Right renal pelvis (tissue), 4 donors: ENCODE data around the gene DGKG. TPM values are rescaled to one million over a fixed set of nuclear protein-coding genes. Genes with fewer than 3 reads are reported as not detected.

ENCODE experiments used
- DNase-seq, 4 donors: peaks; one replicate each; pipeline ENCODE4 v3.0.0-alpha.2; 2013; ENCODE audit warnings: low read depth in 4 of 4, low spot score in 3 of 4, missing footprints in 1 of 4
- polyA plus RNA-seq, 4 donors: library from polyadenylated mRNA; unstranded; fragments of 120-200 nt; gene quantifications; one replicate each; pipeline ENCODE4 v1.2.1, GENCODE V29; 2013; ENCODE audit not compliant: insufficient read length in 4 of 4

The DGKG gene
- polyA plus RNA-seq, 4 donors = 0.51 to 1.1 (median 0.73) TPM

GRCh38 chr3:186216900-186217819 lies 144.9 kb downstream of the DGKG start:
- DNase-seq = no peak

DNA sequence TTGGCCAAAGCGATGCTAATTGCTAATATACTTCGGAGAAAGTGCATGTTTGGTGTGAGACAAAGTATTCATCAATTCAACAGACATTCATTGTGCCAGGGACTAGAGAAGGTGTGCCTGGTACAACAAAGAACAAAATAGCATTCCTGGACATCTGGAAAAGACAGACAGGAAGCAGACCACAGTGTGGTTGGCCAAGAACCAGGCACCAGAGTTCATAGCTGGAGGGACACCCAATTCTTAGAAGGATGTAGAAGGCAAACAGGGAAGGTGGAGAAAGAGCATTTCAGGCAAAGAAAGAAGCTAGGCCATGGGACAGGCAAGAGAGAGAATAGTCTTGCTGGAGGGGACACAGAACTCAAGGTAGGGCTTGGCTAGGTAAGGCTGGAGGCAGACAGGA lies 147.4 kb downstream of the DGKG start:
- no peak for DNase-seq

DNA sequence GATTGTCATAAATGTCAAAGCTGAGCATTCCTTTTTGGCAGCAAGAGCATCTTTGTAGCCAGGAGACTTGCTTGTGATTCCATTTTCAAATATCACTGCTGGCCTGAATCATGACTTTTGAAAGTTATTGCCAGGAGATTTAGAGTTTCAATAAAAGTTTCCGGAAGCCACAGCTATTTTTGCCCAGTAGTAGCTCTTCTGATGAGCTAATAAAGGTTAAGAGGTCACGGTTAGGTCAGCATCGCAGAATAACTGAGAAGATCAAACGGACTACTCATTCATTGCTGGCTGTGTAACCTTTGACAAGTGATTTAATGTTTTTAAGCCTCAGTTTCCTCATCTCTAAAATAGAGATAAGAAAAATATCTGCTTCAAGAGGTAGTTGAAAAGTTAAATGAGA lies 148.1 kb downstream of the DGKG start:
- no peak for DNase-seq

- DNase-seq = no peak
These were observed 149.4 kb downstream of the DGKG start for GRCh38 chr3:186212611-186213010.

DNA sequence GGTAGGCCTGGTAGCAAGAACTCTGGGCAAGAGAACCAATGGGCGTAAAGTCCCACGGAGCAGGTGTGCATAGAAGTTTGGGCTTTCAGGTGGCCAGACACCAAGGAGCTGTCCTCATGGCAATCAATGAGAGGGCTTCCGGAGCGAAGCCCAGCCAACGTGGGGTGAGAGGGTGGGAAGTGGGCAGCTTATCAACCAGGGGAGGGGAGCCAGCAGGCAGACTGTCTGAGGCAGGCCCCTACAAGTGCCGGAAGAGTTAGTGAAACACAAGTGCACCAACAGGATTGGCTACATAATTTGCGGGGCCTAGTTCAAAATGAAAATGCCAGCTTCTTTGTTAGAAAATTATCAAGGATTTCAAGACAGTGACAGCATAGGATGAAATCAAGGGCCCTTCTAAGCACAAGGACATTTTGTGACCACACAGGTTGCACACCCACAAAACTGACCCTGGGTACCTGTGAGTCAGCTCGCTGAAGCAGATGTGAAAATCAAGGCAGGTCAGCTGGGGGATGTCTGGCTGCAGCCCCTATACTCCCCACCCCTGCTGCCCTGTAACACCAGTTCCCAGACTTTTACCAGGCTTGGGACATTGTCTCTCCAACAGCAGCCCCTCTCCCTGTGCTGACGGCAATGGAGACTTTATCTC lies 151.1 kb downstream of the DGKG start:
- DNase-seq = no peak

DNA sequence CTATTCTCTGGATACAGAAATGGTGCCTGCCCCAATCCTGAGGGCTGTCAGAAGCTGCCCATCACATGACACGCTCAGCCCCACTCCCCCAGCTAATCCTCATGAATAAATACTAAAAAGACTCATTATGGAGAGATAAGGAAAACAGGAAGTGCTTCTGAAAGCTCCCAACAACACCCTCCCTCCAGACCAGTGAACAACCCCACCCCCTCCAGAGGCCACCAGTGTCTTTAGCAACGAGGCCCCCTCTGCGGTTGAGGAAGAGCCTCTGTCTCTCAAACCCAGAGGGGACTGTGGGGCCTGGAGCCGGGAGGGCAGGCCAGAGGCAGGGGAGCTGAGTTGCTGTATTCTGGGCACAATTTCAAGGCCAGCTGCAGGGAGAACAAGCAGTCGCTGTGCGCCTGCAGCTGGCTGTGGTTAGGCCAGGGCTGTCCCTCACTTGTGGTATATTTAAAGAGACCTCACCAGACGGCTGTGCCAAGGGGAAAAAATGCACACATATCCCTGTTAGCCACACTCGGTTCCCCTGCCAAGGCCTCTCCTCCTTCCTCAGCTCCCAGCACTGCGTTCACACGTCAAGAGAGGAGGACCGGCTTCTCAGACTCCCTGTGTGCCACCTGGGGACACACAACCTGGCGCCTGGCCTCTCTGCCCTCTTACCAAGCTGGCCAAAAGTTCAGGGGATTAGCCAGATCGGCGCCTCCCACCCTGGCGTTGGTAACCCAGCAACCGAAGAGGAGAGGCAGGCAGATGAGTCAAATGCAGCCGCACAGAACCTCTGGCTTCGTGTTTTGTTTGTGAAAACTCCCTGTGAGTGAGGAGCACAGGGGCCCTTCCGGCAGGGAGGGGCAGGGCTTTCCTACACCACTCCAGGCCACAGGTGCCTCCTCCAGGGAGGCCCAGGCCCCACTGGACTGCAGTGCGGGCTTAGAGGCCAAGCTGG lies 152.0 kb downstream of the DGKG start:
- peak in 2 of 4 donors; percentile 15 to 20 for DNase-seq

DNA sequence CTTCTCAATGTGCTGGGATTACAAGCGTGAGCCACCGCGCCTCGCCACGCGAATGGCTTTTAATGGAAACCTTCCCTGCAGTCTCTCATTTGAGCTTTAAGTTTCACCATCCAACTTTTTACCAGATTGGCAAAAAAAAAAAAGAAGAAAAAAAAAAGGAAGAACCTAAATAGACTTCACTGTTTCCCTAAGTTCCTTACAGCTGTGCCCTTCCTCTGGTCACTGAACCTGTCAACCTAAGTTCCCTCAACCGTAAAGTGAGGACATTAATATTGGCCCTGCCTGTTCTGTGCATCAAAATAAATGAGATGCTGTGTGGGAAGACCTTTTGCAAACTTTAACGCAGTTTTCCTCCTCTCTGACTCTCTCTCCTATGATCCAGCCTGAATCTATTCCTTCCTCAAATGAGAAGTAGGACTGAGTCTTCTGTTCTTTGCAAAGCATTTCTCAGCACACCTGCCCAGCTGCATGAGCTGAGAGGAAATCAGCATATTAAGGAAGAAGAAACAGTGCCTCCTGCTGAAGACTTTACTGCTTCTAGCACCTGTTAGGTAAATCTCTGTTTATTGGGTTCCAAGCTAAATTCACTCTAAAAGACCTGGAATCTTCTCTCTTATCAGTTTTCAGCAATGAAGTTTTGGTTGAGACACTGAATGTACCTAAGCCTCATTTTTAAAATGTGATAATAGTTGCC lies 153.6 kb downstream of the DGKG start:
- no peak for DNase-seq

DNA sequence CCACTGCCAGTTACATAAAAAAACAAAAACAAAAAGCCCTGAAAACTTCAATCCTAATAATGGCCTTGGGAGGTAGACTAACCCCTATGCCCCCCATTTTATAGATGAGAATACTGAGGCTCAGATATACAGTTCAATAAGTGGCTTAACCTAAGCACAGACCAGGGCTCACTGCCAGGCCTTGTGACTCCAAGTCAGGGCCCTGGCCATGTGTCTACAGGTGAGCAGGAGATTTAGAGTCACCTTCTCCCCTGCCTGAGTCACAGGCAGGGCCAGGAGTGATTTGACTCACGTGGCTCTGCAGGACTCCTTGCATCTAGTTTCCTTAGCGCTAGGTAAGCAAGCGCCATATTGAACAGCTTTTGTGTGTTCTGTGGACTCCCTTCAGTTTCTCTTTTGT lies 154.5 kb downstream of the DGKG start:
- DNase-seq = no peak

DNA sequence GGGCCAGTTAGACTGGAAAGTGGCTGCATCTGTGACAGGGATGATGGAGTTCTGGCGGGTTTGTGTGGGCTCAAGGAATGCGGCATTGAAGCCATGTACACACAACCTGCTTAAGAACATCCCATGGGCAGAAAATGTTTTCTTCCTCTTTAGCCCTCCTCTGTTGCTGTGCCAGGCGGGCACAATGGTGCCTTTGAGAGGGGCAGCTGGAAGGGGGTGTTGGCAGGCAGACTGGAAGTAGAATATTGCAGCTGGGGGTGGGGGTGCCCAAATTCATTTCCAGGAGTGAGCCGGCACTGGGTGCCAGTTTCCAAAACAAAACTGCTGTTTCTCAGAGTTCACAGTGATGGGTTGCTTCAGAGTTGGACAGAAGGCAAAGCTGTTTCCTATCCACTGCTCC lies 161.3 kb downstream of the DGKG start:
- DNase-seq = no peak

DNA sequence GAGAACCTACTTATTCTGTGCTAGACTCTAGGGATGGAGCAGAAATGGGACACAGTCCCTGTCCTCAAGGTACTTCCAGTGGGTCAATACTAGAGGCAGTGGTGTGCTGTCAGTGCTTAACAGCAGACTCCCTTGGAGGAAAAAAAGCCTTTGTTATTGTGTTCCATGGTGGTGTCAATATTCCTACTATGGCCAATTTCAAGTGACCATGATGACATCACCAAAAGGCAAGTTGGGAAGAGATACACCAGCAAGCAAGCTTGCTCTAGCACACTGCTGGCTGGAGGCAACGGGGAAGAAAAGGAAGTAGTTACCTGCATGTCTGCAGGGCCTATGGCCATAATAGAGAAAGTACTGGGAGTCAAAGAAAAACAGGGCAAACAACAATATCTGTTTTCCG lies 163.6 kb downstream of the DGKG start:
- DNase-seq = no peak

DNA sequence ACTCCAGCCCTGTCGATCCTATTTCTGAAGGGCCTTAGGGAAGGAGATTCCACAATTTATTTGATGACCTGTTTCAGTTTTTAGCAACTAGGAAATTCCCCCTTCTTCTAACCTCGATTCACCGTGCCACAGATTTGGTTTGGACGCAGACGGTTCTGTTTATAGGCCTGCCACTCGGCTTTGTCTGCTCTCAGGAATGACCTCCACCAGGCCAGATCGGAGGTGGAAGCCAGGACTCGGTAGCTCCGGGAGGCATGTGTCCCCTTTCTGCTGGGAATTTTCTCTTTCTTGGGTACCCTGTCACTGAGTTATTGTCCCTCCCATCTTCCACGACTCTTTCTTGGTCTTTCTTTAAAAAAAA lies 167.6 kb downstream of the DGKG start:
- DNase-seq = no peak

- DNase-seq = peak; percentile 28 to 50 (median 44)
These were observed 168.2 kb downstream of the DGKG start for GRCh38 chr3:186193534-186194450.

DNA sequence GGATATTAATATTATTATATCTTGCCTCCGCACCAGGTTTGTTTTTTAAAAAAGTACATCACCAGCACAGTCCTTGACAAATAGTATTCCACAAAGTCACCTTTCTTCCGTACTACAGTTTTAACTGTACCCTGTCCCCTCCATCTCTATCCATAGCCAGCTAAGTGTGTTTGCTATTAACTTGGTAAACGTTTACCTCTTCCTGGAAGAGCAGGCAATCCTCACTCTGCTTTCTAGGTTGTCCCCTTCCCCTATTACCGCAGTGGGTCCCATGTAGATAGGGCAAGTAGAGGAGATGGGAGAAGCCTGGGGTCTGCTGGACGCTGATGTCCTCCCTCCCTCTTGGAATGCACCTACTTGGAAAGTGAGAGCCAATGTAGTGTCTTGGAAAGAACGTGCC lies 169.2 kb downstream of the DGKG start:
- no peak for DNase-seq

DNA sequence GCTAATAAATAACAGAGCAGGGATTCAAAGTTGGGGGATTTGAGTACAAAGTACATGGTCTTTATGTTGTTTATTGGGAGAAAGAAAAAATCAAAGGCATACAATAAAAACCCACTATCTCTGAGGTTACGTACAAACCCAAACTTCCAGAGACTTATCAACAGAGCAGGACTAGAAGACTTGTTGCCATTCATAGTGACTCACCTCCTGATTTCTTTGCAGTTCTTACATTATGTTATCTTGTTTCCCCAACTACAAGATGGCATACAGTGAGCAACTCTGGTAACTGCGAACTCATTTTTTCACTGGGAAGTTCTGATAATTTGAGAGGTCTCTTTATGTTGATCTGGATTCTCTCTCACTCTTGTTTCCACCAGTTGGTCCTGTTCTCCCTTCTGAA lies 172.5 kb downstream of the DGKG start:
- no peak for DNase-seq

- no peak for DNase-seq
These were observed 174.4 kb downstream of the DGKG start for GRCh38 chr3:186187401-186188275.

GRCh38 chr3:186185194-186185787 lies 176.7 kb downstream of the DGKG start:
- DNase-seq = no peak

DNA sequence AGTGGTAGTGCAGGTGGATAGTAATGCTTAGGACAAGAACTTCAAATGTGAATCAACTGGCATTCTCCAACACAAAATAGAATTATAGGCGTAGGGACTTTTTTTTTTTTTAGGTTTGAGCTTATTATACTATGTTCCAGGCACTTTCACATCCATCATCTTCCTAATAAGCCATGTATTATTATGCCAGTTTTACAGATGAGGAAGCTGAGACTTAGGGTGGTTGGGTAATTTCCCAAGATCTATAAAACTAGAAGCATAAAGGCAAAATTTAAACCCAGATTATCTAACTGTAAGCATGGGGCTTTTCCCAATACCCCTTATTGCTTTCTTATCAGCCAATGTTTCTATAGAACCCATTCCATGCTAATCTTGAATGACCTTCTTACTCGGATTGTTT lies 178.0 kb downstream of the DGKG start:
- no peak for DNase-seq

DNA sequence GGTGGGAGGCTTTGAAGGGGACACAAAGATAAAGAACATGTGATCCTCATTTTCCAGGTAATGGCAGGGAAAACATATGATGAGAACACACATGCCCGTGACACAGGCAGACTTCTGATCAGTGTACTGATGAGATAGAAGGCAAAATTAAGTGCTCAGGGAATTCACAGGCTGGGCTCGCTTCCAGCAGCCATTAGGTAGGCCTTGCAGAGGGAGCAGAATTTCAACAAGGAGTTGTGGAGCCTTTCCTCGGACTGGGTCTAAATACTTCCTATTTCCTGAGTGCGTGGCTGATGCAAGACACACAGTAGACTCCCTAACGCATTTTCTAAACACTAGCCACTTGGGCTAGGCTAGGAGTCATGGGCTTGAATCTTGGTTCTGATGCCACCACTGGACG lies 179.2 kb downstream of the DGKG start:
- no peak for DNase-seq
